GM21737 (cell line): ENCODE measurements around the gene MSX1.
"Not testable (repeated sequence)": the region's sequence is repeated elsewhere in the genome, so short reads cannot be mapped to it uniquely, and the experiment has no call there.

Experiments
- ATAC-seq: cut with Tn5 transposase; IDR thresholded peaks from one replicate; pipeline ENCODE4 v1.9.1; 2021; ENCODE audit warnings: mild to moderate bottlenecking, moderate library complexity; ENCODE audit not compliant: unreplicated experiment

Gene MSX1

GRCh38 chr4:4859325-4859798 is at the start of gene MSX1:
Gene MSX1, plus strand, starts transcription at chr4:4859665. Its CDS starts 235 bp downstream, at chr4:4859900.
- ATAC-seq, result peak; percentile 87

DNA sequence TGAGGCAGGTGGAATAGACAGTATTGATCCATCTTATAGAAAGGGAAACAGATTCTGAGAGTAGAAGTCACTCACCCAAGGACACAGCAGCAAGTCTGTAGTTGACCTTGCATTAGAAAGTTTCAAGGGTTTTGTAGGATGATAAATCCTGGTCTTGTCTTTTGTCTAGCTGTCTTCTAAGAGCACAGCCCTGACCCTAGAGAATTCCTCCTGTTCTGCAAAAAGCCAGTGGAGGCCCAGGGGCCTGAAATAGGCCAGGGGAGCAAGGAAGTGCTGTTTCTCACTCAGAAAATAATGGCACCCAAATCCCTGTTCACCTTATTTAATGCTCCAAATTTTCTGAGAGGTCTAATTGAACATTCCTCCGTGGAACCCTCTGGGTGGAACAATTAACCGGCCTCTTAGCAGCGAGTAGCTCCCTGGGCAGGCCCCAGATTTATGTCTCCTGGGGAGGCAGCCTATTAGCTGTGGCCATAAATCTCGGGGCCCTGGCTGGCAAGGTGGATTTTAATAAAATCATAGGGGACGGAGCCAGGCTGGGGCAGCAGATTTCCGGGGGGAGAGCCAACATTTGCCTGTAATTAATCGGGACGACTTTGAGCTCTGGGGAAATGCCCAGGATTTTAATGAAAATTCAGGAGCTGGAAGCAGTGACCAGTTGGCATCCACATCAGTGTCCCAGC is 49.2 kb upstream of the MSX1 start:
- ATAC-seq, result no peak

GRCh38 chr4:4810778-4811177 is 48.7 kb upstream of the MSX1 start:
- ATAC-seq, result no peak

- no peak for ATAC-seq
Observed at GRCh38 chr4:4812145-4812794, 47.2 kb upstream of the MSX1 start.

GRCh38 chr4:4818415-4819212 is 40.9 kb upstream of the MSX1 start:
- no peak for ATAC-seq

DNA sequence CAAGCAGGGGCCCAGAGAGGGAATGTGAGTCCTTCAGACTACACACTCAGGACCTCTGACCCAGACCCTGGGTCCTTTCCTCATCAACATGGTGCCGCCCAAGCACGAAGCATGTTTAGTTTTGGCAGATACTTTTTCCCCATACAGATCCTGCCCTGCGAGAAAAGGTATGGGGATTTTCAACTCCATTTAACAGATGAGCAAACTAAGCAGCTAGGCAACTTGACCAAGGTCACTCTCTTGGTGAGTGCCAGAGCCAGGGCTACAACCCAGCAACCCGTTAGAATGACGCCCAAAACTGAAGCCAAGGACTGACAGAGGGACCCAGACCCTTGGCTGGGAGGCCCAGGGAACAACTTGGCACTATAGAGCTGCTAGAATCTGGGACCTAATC is 40.3 kb upstream of the MSX1 start:
- ATAC-seq, result no peak

- no peak for ATAC-seq
Observed at GRCh38 chr4:4820261-4820660, 39.2 kb upstream of the MSX1 start.

DNA sequence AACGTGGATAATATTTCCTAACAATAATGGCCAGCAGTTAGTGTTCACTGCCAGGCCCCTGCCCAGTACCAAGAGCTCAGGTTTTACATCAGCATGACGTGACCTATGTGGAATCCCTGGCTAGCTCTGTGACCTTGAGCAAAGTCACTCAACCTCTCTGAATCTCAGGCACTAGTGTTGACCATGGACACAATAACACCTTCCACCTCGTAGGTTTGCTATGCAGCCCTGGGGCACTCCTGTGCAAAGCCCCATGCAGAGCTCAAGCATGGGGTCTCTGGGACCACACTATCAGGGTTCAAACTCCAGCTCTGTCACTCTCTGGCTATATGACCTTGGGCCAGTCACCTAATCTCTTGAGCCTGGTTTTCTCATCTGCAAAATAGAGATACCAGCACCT is 38.7 kb upstream of the MSX1 start:
- ATAC-seq, result no peak

DNA sequence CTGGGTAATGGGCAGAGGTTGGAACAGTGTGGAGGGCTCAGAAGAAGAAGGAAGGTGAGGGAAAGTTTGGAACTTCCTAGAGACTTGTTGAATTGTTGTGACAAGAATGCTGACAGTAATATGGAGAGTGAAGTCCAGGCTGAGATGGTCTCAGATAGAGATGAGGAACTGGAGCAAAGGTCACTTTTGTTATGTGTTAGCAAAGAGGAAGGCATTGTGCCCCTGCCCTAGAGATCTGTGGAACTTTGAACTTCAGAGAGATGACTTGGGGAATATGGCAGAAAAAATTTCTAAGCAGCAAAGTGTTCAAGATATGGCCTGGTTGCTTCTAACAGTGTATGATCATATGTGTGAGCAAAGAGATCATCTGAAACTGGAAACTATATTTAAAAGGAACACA is 37.9 kb upstream of the MSX1 start:
- no peak for ATAC-seq

- ATAC-seq, result not testable (repeated sequence)
Observed at GRCh38 chr4:4822286-4822685, 37.2 kb upstream of the MSX1 start.

DNA sequence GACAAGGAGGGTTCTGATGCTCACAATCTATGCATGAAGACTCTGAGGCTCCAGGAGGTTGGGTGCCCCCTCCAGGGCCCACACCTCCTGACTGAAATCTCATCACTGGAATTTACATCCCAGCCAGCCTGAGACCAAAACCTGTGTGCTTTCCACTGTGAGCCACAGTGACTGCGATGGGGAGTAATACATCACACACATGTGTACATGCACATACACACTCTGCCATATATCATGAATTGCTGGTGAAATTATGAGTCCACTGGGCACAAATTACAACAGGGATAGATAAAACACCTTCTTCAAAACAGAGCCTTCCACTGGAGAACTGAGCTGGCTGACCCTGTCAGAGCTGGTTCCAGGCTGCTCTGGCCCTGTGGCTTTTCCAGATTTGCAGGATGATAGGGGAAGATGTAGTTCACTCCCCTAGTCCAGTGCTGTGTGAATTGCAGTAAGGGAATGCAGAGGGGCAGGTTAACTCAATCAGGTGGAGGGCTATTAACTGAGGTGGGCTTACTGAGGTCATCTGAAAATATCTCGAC is 35.8 kb upstream of the MSX1 start:
- no peak for ATAC-seq

- no peak for ATAC-seq
Observed at GRCh38 chr4:4824232-4824631, 35.2 kb upstream of the MSX1 start.

DNA sequence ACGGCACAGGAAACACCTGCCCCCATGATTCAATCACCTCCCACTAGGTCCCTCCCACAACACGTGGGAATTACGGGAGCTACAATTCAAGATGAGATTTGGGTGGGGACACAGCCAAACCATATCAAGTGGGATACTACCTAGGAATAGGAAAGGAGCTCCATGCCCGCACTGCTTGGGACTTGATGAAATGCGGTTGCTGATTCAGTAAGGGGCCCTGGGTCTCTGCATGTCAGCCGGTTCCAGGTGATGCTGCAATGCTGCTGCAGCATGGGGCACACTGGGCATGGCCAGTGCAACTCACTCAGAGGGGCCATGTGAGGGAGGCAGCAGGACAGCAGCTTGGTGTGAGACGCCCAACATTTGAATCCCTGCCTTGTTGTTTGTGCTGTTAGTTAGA is 34.0 kb upstream of the MSX1 start:
- no peak for ATAC-seq

DNA sequence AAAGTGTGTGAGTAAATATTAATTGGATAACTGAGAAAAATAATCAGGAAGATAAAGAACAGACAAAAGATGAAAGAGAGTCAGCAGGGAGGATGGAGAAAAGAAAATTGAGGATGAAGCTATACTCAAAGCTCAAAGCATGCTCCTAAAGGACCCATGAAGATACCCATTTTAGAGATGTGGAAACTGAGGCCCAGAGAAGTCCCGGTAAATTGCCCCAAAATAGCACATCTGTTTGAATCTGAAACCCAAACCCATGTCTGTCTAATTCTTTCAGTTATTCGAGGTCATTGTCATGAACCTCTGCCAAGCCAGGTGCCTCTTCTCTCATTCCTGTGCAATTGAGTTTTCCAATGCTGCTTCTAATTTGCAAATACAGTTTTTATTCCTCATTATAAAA is 29.6 kb upstream of the MSX1 start:
- ATAC-seq, result no peak

DNA sequence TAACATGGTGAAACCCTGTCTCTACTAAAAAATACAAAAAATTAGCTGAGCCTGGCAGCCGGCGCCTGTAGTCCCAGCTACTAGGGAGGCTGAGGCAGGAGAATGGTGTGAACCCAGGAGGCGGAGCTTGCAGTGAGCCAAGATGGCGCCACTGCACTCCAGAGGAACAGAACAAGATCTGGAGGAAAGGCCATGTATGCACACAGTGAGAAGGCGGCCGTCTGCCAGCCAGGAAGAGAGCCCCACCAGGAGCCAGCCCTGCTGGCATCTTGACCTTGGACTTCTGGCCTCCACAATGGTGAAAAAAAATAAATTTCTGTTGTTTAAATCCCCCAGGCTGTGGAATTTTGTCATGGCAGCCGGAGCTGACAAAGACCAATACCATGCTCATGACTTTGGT is 28.2 kb upstream of the MSX1 start:
- ATAC-seq, result no peak

GRCh38 chr4:4831825-4832224 is 27.6 kb upstream of the MSX1 start:
- no peak for ATAC-seq

GRCh38 chr4:4836044-4836443 is 23.4 kb upstream of the MSX1 start:
- no peak for ATAC-seq

- no peak for ATAC-seq
Observed at GRCh38 chr4:4837316-4837715, 22.1 kb upstream of the MSX1 start.

- no peak for ATAC-seq
Observed at GRCh38 chr4:4838051-4838935, 21.2 kb upstream of the MSX1 start.

DNA sequence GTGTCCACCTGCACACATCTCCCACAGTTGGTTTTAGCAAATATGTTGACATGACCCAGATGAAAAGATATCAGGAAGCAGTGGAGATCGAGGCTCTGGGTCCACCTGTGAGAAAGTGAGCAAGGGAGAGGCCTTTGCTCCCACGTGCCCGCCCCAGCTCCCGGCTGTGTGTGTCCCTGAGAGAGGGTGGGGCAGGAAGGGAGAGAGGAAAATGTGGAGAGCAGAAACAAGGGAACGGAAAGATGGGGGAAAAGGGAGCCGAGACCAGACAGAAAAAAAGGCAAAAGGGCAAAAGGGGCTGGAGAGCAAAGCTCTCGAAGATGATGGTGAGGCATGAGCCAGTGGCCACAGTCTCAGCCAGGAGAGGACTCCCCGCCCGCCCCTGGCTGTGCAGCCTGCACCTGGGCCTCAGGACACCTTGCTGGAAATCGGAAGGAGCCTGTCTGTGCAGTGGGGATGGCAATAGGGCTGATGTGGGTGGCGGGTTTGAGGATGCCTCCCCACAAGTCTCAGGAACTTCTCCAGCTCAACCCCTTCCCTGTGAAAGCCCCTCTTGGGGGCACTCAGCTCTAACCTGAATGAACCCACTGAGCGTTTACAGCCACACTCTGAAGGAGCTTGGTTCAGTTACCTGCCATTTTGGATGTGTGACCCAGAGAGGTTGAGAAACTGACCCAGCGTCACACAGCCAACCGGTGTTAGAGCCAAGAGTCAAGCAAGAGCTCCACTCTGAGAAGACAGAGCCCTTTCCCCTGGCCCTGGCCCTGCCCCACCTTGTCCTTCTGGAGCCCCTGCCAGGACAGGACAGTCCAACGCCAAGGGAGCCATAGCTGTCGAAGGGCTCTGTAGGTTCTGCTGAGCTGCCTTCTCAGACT is 20.3 kb upstream of the MSX1 start:
- no peak for ATAC-seq
